GM12801 (cell line): ENCODE data around the gene SLC23A3.

Source experiments
- TF ChIP-seq, protein P1 (sequence below): IDR thresholded peaks from one replicate; pipeline ENCODE4 v1.5.1; 2011; ENCODE audit warnings: control low read depth; ENCODE audit not compliant: insufficient read length; ENCODE audit errors: extremely low read depth

The SLC23A3 gene

DNA sequence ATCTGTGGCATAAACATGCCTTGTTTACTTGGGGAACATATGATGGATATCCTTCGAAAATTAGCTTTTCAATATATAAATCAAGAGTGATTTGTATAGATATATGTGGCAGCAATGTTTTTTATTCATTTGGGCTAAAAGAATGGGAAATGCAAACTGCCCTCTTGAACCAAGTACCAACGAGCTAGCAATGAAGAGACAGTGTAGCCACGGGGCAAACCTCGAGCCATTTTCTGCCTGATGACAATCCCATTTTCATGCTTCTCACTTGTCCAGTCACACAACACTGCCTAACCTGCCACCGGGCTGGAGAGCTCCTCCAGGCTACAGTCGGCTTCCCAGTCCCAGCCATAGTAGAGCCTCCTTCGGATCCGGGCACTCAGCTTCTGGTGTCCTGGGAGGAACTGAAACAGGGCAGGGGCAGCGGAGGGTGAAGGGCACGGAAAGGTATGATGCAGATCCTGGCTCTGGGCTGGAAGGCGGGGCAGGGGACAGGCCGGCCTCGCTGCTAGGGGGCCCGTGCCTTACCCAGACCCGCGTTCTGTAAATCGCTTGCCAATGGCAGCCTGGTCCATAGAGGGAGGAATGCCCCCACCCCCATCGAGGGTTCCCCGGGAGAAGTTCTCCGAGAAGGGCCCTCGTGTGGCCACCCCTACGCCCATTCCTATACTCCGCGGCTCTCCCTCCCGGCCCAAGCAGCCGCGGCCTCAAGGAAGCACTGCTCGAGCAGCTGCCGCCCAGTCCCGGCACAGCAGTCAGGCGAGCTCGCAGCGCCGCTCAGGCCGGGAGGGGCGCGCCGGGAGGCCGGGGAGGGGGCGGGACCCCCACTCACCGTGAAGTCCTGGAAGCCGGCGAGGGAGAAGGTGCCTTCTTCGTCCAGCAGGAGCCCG is 6.3 kb upstream of the SLC23A3 start:
- TF ChIP-seq, protein P1, sequence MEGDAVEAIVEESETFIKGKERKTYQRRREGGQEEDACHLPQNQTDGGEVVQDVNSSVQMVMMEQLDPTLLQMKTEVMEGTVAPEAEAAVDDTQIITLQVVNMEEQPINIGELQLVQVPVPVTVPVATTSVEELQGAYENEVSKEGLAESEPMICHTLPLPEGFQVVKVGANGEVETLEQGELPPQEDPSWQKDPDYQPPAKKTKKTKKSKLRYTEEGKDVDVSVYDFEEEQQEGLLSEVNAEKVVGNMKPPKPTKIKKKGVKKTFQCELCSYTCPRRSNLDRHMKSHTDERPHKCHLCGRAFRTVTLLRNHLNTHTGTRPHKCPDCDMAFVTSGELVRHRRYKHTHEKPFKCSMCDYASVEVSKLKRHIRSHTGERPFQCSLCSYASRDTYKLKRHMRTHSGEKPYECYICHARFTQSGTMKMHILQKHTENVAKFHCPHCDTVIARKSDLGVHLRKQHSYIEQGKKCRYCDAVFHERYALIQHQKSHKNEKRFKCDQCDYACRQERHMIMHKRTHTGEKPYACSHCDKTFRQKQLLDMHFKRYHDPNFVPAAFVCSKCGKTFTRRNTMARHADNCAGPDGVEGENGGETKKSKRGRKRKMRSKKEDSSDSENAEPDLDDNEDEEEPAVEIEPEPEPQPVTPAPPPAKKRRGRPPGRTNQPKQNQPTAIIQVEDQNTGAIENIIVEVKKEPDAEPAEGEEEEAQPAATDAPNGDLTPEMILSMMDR = no peak

DNA sequence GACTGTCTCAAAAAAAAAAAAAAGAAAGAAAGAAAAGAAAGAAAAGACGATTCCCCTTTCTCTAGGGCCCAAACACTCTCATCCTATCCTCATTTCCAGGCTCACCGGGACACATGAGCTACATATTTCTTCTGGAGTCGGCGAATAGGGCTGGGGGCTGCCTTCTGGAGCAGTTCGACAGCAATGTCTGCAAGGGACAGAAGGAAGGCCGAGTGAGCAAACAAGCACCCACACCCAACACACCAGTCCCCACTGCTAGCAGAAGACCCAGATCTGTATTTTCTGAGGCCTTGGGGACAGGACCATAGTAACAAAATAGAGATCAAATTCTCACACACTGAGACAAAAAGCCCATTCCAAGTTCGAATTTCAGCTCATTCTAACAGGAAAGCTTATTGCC is 5.7 kb upstream of the SLC23A3 start:
- TF ChIP-seq, protein P1 = no peak

DNA sequence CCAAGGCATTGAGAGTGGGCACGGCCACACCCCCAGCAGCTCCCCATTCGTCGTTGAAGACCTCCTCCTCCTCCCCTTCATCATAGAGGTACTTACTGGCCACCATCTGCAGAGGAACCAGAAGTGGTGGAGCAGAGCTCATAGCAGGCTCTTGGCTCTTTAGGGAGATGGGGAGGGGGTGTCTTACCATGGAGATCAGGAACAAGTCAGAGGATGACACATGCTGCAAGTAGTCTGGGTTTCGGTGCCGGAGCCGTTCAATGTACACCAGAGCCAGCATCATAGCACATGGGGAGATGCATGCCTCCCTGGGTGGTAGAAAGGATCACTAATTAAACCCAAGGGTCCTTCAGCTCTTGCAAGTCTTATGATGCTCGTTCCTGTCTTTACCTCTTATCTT is 5.0 kb upstream of the SLC23A3 start:
- TF ChIP-seq, protein P1 = no peak

DNA sequence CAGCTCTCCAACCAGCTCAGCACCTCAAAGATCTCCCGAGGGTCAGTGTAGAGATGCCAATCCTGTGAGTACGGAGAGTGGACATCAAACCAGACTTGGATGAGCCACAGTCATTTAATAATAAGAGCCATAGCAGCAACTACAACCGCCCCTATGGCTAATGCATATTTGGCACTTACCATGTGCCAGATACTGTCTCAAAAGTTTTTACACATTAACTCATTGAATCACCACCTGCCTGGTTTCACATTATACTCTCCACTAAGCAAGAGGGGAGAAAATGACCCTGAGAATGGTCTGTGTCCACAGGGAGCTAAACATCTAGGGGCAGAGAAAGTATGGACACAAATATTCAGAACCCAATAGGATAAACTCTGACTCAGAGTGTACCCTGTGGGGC is 4.3 kb upstream of the SLC23A3 start:
- TF ChIP-seq, protein P1 = no peak

DNA sequence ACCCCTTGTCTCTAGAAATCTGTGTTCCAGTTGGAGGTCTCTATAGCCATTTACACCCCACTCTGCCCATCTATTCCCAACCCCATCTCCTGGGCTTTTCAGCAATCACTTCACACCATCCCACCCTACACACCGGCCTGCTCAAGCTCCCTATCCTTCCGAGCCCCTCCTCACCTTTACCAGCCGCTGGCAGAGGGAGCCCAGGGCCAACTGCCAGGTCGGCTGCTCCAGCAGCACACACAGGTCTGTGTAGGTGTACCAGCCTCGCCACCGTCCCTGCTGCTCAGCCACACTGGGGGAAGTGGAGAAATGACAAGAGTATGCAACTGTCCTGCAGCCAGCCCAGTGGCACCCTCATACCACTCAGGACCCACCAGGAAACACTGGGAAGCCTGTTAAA is 3.3 kb upstream of the SLC23A3 start:
- TF ChIP-seq, protein P1 = no peak

DNA sequence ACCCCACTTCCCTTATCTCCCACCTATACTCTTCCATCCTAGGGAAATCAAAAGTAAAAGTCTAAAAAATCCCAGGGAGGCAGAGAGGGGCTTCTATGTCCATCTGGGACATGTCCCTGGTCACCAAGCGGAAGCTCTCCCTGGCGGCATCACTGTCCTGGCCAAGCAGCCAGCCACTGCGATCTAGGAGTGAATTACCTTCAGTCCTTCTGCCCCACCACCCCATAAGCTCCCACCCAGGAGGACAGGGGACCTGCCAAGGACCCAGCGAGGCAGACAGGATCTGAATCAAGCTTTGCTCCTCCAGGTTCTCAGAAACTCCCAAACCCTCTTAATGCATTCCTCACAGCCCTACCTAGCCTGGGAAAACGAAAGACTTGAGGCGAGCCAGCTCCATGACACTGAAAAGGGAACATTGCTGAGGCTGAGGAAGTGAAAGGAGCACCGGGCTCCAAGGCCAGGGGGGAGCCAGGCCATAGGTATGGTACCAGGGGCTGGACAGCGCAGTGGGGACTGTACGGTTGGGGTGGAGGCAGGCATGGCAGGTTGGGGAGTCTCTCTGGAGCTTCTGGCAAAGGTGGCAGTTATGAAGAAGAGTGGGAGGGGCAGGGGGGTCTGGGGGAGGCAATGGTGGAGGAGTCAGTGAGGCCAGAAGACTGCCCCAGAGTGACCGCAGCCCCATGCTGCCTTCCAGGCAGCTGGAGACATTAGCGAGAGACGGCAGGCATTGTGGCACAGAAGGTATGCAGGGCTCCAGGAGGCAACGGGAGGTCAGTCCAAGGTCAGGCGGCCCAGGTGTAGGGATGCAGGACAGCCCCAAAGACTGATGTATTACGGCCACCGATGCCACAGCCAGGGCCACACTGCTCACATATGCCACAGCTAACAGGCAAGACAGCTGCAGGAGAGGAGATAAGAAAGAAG is 2.7 kb upstream of the SLC23A3 start:
- TF ChIP-seq, protein P1 = no peak

DNA sequence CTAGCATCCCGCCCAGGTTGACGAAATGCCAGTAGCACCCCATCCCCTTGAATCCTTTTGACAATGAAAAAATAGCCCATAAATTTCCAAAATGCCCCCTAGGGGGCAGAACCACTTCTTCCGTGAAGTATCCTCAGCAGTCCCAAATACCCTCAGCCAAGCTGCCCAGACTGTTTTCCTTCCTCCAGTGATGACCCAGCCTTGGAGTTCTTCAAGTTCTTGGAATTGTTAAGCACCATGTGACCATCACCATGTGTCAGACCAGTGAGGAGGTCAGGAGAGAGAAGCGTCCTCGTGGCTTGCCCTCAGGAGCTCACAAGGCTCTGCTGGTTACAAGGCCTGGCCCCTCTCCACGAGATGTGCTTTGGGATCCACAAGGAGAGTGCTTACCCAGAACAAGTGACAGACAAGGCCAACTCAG is 1.4 kb upstream of the SLC23A3 start:
- TF ChIP-seq, protein P1 = no peak
